Measurements from ENCODE around the gene INO80D. TPM values are rescaled to one million over a fixed set of nuclear protein-coding genes. Genes with fewer than 3 reads are reported as not detected.
A peak's percentile ranks its signal among the peaks of the same experiment; 100 is the strongest.

Gene INO80D
- total RNA-seq, 2 experiments from 2014 or later: 45.3 to 48.9 TPM

DNA sequence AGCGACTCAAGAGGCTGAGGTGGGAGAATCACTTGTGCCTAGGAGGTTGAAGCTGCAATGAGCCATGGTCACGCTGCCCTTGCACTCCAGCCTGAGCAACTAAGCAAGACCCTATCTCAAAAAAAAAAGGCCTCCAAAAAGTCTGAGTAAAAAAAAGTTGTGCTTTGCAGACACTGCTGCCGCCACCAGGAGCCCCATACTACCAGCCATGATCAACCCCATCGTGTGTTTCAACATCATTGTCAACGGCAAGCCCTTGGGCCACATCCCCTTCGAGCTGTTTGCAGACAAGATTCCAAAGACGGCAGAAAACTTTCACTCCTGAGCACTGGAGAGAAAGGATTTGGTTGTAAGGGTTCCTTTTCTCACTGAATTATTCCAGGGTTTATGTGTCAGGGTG, 137.1 kb downstream of the INO80D start:
- TF ChIP-seq, protein P1, sequence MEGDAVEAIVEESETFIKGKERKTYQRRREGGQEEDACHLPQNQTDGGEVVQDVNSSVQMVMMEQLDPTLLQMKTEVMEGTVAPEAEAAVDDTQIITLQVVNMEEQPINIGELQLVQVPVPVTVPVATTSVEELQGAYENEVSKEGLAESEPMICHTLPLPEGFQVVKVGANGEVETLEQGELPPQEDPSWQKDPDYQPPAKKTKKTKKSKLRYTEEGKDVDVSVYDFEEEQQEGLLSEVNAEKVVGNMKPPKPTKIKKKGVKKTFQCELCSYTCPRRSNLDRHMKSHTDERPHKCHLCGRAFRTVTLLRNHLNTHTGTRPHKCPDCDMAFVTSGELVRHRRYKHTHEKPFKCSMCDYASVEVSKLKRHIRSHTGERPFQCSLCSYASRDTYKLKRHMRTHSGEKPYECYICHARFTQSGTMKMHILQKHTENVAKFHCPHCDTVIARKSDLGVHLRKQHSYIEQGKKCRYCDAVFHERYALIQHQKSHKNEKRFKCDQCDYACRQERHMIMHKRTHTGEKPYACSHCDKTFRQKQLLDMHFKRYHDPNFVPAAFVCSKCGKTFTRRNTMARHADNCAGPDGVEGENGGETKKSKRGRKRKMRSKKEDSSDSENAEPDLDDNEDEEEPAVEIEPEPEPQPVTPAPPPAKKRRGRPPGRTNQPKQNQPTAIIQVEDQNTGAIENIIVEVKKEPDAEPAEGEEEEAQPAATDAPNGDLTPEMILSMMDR (IDR thresholded peaks at IDR 0.05): no peak
- ChIA-PET POLR2A (no interaction called here), CTCF (no interaction called here)
- Histone ChIP-seq H3K27me3 (ENCODE audit: control insufficient read depth in 1 of 2, insufficient read depth in 2 of 2, low read length in 2 of 2) (peaks cover 0 to 4% of the 10 kb centered on the region in 2 experiments), H3K4me1 (ENCODE audit: insufficient read depth, low read length) (peaks cover 7% of the 10 kb centered on the region), H3K9me3 (ENCODE audit: control insufficient read depth in 1 of 2, insufficient read depth in 1 of 2, low read length in 2 of 2) (no peaks in the 10 kb centered on the region), H3K36me3 (ENCODE audit: insufficient read depth, low read length) (no peaks in the 10 kb centered on the region), H3K4me3 (ENCODE audit: low read length) (no peak overlapping the region), H3K27ac (ENCODE audit: low read depth in 1 of 2, low read length in 2 of 2) (no peak overlapping the region)
- H3K9me3 Mint-ChIP-seq: no peaks in the 10 kb centered on the region
- H3K4me1 Mint-ChIP-seq (ENCODE audit: low read depth): no peaks in the 10 kb centered on the region
- ATAC-seq (ENCODE audit: poor library complexity) (no peak), DNase-seq (no peak)
- H3K27ac Mint-ChIP-seq: no peak overlapping the region
- intact Hi-C loops (cut with DNase I, micrococcal nuclease): loop anchor here (1.0 to 2.0 kb wide), 6 partner anchors 1624 to 1842 kb away; no protein-coding TSS in a partner anchor
- H3K4me3 Mint-ChIP-seq: no peak overlapping the region
- no peaks in the 10 kb centered on the region for H3K36me3 Mint-ChIP-seq (ENCODE audit: low read depth)
- H3K27me3 Mint-ChIP-seq: peaks cover 23% of the 10 kb centered on the region

DNA sequence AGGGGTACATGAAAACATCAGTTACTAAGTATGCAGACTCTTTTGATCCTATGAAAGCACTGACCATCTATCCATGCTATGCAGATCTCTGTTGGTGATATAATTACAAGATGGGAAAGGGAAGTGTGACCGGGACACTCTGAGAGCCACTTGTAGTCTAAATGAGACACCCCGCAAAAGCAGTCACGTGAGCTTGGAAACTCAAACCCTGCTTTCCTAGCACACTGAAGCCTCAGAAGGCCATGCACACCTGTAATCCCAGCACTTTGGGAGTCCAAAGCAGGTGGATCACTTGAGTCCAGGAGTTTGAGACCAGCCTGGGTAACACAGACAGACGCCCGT, 137.5 kb downstream of the INO80D start:
- Histone ChIP-seq H3K27me3 (ENCODE audit: control insufficient read depth in 1 of 2, insufficient read depth in 2 of 2, low read length in 2 of 2) (peaks cover 0 to 4% of the 10 kb centered on the region in 2 experiments), H3K36me3 (ENCODE audit: insufficient read depth, low read length) (no peaks in the 10 kb centered on the region), H3K4me1 (ENCODE audit: insufficient read depth, low read length) (peaks cover 7% of the 10 kb centered on the region), H3K4me3 (ENCODE audit: low read length) (no peak overlapping the region), H3K9me3 (ENCODE audit: control insufficient read depth in 1 of 2, insufficient read depth in 1 of 2, low read length in 2 of 2) (no peaks in the 10 kb centered on the region), H3K27ac (ENCODE audit: low read depth in 1 of 2, low read length in 2 of 2) (no peak overlapping the region)
- H3K27me3 Mint-ChIP-seq: peaks cover 23% of the 10 kb centered on the region
- ChIA-PET POLR2A (no interaction called here), CTCF (interaction anchor here (0.9 to 1.4 kb wide), 3 partner anchors 22 to 1843 kb away, joined by 3 to 5 read pairs (median 3); no protein-coding TSS in a partner anchor)
- no peaks in the 10 kb centered on the region for H3K9me3 Mint-ChIP-seq
- H3K36me3 Mint-ChIP-seq (ENCODE audit: low read depth): no peaks in the 10 kb centered on the region
- no peak overlapping the region for H3K27ac Mint-ChIP-seq
- TF ChIP-seq, protein P1 (IDR thresholded peaks at IDR 0.05): no peak
- H3K4me1 Mint-ChIP-seq (ENCODE audit: low read depth): no peaks in the 10 kb centered on the region
- no peak for DNase-seq
- no peak overlapping the region for H3K4me3 Mint-ChIP-seq
- intact Hi-C loops (cut with DNase I, micrococcal nuclease): loop anchor here (1.0 to 2.0 kb wide), 6 partner anchors 1623 to 1842 kb away; no protein-coding TSS in a partner anchor
- ATAC-seq (ENCODE audit: poor library complexity): no peak

DNA sequence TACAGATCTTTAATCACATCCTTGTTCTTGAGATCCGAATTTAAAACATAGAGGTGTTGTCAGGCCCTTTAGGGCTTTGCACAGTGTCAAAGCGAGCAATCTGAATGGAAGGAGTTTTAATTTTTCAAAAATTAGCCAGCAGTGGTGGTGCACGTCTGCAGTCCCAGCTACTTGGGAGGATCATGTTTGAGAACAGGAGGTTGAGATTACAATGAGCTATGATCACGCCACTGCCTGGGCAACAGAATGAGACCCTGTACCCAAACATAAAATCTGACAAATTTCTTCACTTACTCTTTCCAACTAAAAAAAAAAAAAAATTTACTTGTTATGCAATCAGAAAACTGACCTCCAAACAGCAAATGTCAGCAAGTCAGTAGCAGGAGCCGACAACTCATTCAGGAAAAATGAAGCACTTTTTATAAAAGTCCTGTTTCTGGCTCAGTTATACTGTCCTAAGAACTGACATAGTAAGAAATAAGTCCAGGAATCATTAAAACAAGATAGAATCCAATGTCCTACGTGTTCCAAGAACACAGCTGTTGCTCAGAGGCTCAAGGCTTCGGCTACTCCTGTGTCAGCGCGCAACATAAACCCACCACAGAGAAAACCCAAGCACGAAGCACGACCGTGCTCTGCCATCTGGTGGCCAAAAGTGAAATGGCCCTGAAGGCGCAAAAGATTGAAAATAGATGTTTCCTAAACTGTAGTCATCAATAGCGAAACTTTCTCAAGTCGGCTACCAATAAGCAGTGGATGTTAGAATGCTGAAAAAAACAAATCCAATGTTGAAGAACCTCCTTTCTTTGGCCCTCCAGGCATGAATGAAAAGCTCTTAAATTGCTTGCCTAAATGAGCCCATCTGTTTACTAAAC, 138.1 kb downstream of the INO80D start:
- H3K27ac ChIP-seq (ENCODE audit: low read depth in 1 of 2, low read length in 2 of 2): no peak overlapping the region
- Mint-ChIP-seq H3K9me3 (no peaks in the 10 kb centered on the region), H3K36me3 (ENCODE audit: low read depth) (no peaks in the 10 kb centered on the region), H3K27me3 (peaks cover 23% of the 10 kb centered on the region), H3K27ac (no peak overlapping the region), H3K4me1 (ENCODE audit: low read depth) (no peaks in the 10 kb centered on the region), H3K4me3 (no peak overlapping the region)
- ChIA-PET POLR2A (no interaction called here), CTCF (interaction anchor here (0.7 to 1.4 kb wide), 6 partner anchors 12 to 1842 kb away, joined by 3 to 5 read pairs (median 3); no protein-coding TSS in a partner anchor)
- intact Hi-C loops (cut with DNase I, micrococcal nuclease): loop anchor here (1.0 to 2.0 kb wide), 6 partner anchors 1623 to 1841 kb away; no protein-coding TSS in a partner anchor
- ATAC-seq (ENCODE audit: poor library complexity) (peak; percentile 68), DNase-seq (peak; percentile 18 to 65 (median 42))
- no peak overlapping the region for H3K4me3 ChIP-seq (ENCODE audit: low read length)
- peaks cover 0 to 4% of the 10 kb centered on the region in 2 experiments for H3K27me3 ChIP-seq (ENCODE audit: control insufficient read depth in 1 of 2, insufficient read depth in 2 of 2, low read length in 2 of 2)
- no peaks in the 10 kb centered on the region for H3K36me3 ChIP-seq (ENCODE audit: insufficient read depth, low read length)
- peaks cover 7% of the 10 kb centered on the region for H3K4me1 ChIP-seq (ENCODE audit: insufficient read depth, low read length)
- TF ChIP-seq, protein P1 (IDR thresholded peaks at IDR 0.05): peak; percentile 89
- H3K9me3 ChIP-seq (ENCODE audit: control insufficient read depth in 1 of 2, insufficient read depth in 1 of 2, low read length in 2 of 2): no peaks in the 10 kb centered on the region
